GM19438 (cell line): ENCODE data around the gene SYT12.
"Not testable (repeated sequence)": the region's sequence is repeated elsewhere in the genome, so short reads cannot be mapped to it uniquely, and the experiment has no call there.

Experiments used
- ATAC-seq: cut with Tn5 transposase; IDR thresholded peaks from one replicate; pipeline ENCODE4 v1.9.1; 2021; ENCODE audit warnings: low read depth; ENCODE audit not compliant: unreplicated experiment

SYT12 gene

GRCh38 chr11:66996609-66997273 lies 26.2 kb upstream of the SYT12 start:
- no peak for ATAC-seq

- no peak for ATAC-seq
These were observed 23.4 kb upstream of the SYT12 start for GRCh38 chr11:66999555-66999954.

- no peak for ATAC-seq
These were observed 21.6 kb upstream of the SYT12 start for GRCh38 chr11:67001332-67001731.

GRCh38 chr11:67002297-67002913 lies 20.5 kb upstream of the SYT12 start:
- ATAC-seq, result no peak

- ATAC-seq, result no peak
These were observed 20.0 kb upstream of the SYT12 start for GRCh38 chr11:67002921-67003411.

DNA sequence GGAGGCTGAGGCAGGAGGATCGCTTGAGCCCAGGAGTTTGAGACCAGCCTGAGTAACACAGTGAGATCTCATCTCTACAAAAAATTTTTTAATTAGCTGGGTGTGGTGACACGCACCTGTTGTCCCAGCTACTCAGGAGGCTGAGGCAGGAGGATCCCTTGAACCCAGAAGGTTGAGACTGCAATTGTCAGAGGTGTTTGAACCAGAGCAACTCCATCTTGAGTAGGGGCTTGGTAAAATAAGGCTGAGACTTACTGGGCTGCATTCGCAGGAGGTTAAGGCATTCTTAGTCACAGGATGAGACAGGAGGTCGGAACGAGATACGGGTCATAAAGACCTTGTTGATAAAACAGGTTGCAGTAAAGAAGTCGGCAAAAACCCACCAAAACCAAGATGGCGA lies 17.7 kb upstream of the SYT12 start:
- not testable (repeated sequence) for ATAC-seq

GRCh38 chr11:67006029-67006884 lies 16.7 kb upstream of the SYT12 start:
- no peak for ATAC-seq

DNA sequence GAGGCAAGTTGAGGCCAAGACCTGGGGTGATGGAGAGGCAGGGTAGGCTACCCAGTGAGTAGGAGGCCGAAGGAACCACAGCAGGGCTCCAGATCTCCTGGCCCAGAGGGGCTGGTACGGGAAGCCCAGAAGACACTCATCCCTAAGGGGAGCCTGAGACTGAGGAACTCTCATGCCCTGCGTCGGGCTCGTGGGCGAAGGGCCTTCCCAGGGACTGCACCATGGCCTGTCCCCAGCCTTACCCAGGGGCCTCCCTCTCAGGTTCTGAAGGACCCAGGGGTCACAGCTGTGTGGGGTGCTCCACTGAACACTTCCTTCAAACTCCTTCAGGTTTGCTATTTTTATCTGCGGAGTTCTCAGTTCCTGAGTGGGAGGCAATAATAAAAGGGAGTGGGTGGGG lies 15.8 kb upstream of the SYT12 start:
- no peak for ATAC-seq

DNA sequence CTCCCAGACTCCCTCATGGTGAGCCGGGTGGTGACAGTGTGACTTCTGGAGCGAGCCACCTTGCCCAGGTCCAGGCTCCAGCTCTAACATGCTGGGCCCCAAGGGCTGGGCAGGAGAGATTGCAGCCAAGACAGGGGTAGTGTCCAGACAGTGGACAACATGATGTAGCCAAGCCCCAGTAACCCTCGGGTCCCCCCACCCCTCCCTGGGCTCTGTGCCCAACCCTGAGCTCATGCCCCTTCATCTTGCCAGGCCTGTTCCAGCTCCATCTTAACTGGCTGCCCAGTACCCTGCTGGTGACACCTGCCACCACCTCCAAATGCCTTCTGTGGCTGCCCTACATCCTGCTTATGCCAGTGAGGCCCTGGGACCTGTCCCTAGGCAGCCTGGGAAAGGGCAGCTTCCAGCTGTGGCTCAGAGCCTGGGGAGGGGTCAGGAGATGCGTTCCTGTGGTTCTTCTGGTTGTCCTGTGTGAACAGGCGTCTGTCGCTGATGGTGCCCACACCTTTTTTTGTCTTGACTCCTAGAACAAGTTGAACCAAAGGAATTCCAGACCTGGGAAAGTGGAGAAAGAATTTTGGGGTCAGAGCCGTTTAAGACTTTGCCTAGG lies 12.5 kb upstream of the SYT12 start:
- no peak for ATAC-seq

DNA sequence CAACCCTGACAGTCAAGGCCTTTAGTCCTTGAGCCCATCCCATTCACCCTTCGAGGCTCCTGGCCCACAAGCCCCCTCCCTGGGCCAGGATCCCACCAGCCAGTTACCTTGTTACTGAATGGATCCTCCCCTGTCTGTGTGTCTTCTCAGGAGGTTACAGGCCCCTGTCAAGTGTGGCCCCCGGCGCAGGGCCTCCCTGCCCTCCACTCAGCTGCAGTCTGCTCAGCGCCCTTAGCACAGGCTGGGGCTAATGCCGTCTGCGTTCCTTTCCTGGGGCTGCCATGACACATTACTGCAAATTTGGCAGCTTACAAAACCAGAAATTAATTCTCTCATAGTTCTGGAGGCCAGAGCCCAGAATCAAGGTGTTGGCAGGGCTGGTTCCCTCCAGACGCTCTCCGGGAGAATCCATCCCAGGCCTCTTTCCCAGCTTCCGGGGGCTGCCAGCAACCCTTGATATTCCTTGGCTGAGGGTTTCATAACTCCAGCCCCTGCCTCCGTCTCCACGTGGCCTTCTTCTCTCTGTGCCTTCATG lies 9.4 kb upstream of the SYT12 start:
- ATAC-seq, result no peak

DNA sequence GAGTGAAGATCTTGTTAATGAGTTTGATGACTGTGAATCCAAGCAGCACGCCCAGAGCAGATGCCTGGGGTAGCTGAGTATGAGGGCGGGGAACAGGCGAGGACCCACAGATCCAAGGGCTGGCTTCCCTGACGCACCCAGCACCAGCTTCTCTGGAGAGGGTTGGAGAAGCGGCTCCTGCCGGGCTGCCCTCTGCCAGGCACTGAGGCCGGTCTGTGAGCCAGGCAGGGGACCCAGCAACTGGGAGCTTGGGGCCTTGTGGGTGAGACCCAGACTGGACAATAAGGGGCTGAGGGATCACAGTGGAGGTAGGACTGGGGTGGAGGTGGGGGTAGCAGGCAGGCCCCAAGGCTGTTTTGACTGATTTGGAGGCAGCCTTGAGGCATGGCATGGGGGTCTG lies 8.6 kb upstream of the SYT12 start:
- no peak for ATAC-seq

- ATAC-seq, result no peak
These were observed 7.9 kb upstream of the SYT12 start for GRCh38 chr11:67015048-67015447.

DNA sequence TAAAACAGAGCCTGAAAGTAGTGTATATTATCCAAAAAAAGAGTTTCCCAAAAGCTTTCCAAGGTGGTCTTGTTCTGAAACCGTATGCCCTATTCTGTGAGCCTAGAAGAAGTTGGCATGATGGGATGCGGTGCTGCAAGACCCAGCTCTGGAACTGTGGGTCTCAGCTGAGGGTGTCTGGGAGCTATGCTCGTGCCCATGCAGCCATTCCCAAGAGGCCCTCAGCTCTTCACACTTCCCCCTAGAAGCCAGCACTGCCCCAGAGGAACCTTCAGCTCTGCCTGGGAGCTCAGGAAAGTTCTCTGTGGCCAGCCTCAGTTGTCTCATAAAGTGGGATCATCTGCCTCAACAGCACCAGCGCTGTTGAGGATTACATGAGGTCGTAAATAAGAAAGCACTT lies 6.4 kb upstream of the SYT12 start:
- ATAC-seq, result no peak

- ATAC-seq, result no peak
These were observed 2.0 kb upstream of the SYT12 start for GRCh38 chr11:67020949-67021348.

GRCh38 chr11:67022341-67022933 lies 497 bp upstream of the SYT12 start:
- ATAC-seq, result no peak

DNA sequence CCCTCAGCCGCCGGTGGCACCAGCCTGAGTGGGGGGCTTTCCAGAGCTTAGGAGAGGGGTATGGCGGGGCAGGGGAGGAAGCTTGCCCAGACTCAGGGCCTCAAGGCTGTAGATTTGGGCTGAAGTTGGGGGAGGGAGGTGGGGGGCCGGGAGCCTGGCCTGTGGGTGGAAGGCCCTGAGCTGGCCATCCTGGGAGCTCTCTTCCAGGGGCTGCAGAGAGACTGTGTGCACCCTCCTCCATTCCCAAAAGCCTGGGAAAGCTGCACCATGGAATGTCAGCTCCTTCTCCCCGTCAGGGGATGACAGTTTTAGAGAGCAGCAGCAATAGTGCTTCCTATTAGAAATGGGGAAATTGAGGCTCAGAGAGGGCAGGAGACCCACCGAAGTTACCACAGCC lies 1.0 kb downstream of the SYT12 start:
- no peak for ATAC-seq

GRCh38 chr11:67024410-67024809 lies 1.5 kb downstream of the SYT12 start:
- ATAC-seq, result no peak

- no peak for ATAC-seq
These were observed 2.0 kb downstream of the SYT12 start for GRCh38 chr11:67024966-67025365.

GRCh38 chr11:67025750-67026149 lies 2.8 kb downstream of the SYT12 start:
- ATAC-seq, result no peak

- ATAC-seq, result no peak
These were observed 4.0 kb downstream of the SYT12 start for GRCh38 chr11:67026941-67027340.
